GM12891 (cell line): Measurements from ENCODE around the gene SCAMP4.

Experiments used
- PAX5 ChIP-seq: IDR thresholded peaks from 2 replicates; pipeline ENCODE4 v1.6.1; 2011; ENCODE audit warnings: low read length, moderate library complexity, mild to moderate bottlenecking; ENCODE audit not compliant: insufficient read depth, severe bottlenecking
- POLR2A ChIP-seq: IDR thresholded peaks from 2 replicates; pipeline ENCODE4 v1.6.1; 2011; ENCODE audit warnings: low read depth, low read length, control low read depth
- POLR2AphosphoS5 ChIP-seq: IDR thresholded peaks from 2 replicates; pipeline ENCODE4 v1.6.1; 2011; ENCODE audit warnings: low read depth, low read length, control low read depth
- POU2F2 ChIP-seq: IDR thresholded peaks from 2 replicates; pipeline ENCODE4 v1.6.1; 2011; ENCODE audit warnings: low read depth, mild to moderate bottlenecking, control low read depth, low read length, moderate library complexity
- SPI1 ChIP-seq: IDR thresholded peaks from 2 replicates; pipeline ENCODE4 v1.6.1; 2011; ENCODE audit warnings: low read depth, low read length, control low read depth
- TAF1 ChIP-seq: IDR thresholded peaks from 2 replicates; pipeline ENCODE4 v1.6.1; 2011; ENCODE audit warnings: low read depth, low read length, control low read depth

GRCh38 chr19:1911098-1911497 is 5.9 kb downstream of the SCAMP4 start:
- TF ChIP-seq POLR2A: no peak
- no peak for TF ChIP-seq TAF1
- no peak for TF ChIP-seq POLR2AphosphoS5
- TF ChIP-seq POU2F2: no peak
- TF ChIP-seq SPI1: no peak
- TF ChIP-seq PAX5: no peak
